Duodenal mucosa (tissue), 2 donors: ENCODE measurements around the gene HBQ1.
"Not testable (repeated sequence)": the region's sequence is repeated elsewhere in the genome, so short reads cannot be mapped to it uniquely, and the experiment has no call there.

Source experiments
- H3K27ac ChIP-seq: one replicate; pipeline ENCODE4 v1.7.0; 2013; ENCODE audit warnings: low read depth, low read length
- H3K27me3 ChIP-seq, 2 donors: one replicate each; pipeline ENCODE4 v1.7.0; 2013; ENCODE audit warnings: low read length in 2 of 2, control low read depth in 1 of 2; ENCODE audit not compliant: insufficient read depth in 2 of 2, control insufficient read depth in 1 of 2
- H3K36me3 ChIP-seq, 2 donors: one replicate each; pipeline ENCODE4 v1.7.0; 2013; ENCODE audit warnings: low read length in 2 of 2, control low read depth in 1 of 2; ENCODE audit not compliant: insufficient read depth in 2 of 2, control insufficient read depth in 1 of 2
- H3K4me1 ChIP-seq, 2 donors: one replicate each; pipeline ENCODE4 v1.7.0; 2013; ENCODE audit warnings: low read length in 2 of 2, control low read depth in 1 of 2; ENCODE audit not compliant: insufficient read depth in 2 of 2, control insufficient read depth in 1 of 2
- H3K4me3 ChIP-seq, 2 donors: one replicate each; pipeline ENCODE4 v1.7.0; 2013; ENCODE audit warnings: low read length in 2 of 2, low read depth in 1 of 2
- H3K9ac ChIP-seq, 2 donors: one replicate each; pipeline ENCODE4 v1.7.0; 2013; ENCODE audit warnings: low read length in 2 of 2, low read depth in 1 of 2
- H3K9me3 ChIP-seq, 2 donors: one replicate each; pipeline ENCODE4 v1.7.0; 2013; ENCODE audit warnings: low read length in 2 of 2, control low read depth in 1 of 2; ENCODE audit not compliant: control insufficient read depth in 1 of 2

The HBQ1 gene

DNA sequence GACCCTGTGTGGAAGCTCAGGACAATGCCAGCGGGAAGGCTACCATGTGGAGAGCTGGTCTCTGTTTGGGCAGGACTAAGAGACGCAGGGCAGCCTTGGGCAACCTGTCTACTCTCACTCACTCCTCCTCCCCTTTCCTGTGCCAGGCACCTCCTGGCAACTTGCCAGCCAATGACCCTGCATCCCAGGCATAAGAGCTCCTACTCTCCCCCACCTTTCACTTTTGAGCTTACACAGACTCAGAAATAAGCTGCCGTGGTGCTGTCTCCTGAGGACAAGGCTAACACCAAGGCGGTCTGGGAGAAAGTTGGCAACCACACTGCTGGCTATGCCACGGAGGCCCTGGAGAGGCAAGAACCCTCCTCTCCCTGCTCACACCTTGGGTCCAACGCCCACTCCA is 11.8 kb upstream of the HBQ1 start:
- H3K36me3 ChIP-seq = no peaks in the 10 kb centered on the region
- peaks cover 42 to 48% of the 10 kb centered on the region in 2 donors for H3K27me3 ChIP-seq

DNA sequence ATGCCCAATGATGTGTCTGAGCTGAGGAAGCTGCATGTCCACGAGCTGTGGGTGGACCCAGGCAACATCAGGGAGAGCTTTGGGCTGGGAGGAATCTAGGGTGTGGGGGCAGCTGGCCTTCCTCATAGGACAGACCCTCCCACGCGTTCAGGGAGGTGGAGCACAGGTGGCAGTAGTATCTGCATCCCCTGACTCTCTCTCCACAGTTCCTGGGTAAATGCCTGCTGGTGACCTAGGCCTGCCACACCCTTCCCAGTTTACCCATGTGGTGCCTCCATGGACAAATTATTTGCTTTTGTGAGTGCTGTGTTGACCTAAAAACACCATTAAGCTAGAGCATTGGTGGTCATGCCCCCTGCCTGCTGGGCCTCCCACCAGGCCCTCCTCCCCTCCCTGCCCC is 11.2 kb upstream of the HBQ1 start:
- Histone ChIP-seq H3K9me3 (no peaks in the 10 kb centered on the region), H3K27ac (no peak overlapping the region), H3K4me1 (peaks cover 5 to 13% of the 10 kb centered on the region in 2 donors), H3K36me3 (no peaks in the 10 kb centered on the region), H3K27me3 (peaks cover 45 to 48% of the 10 kb centered on the region in 2 donors), H3K9ac (no peak overlapping the region), H3K4me3 (no peak overlapping the region)

More for the DNA sequence above, 11.8 kb upstream of the HBQ1 start:
- Histone ChIP-seq H3K27ac (no peak overlapping the region), H3K9ac (no peak overlapping the region), H3K9me3 (no peaks in the 10 kb centered on the region), H3K4me3 (no peak overlapping the region), H3K4me1 (peaks cover 5 to 13% of the 10 kb centered on the region in 2 donors)

DNA sequence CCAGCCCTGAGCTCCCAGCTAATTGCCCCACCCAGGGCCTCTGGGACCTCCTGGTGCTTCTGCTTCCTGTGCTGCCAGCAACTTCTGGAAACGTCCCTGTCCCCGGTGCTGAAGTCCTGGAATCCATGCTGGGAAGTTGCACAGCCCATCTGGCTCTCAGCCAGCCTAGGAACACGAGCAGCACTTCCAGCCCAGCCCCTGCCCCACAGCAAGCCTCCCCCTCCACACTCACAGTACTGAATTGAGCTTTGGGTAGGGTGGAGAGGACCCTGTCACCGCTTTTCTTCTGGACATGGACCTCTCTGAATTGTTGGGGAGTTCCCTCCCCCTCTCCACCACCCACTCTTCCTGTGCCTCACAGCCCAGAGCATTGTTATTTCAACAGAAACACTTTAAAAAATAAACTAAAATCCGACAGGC is 10.2 kb upstream of the HBQ1 start:
- not testable (repeated sequence) for H3K36me3 ChIP-seq, H3K9me3 ChIP-seq, H3K9ac ChIP-seq, H3K4me3 ChIP-seq, H3K27ac ChIP-seq
- H3K27me3 ChIP-seq = peaks cover 46 to 50% of the 10 kb centered on the region in 2 donors
- H3K4me1 ChIP-seq = peaks cover 5 to 11% of the 10 kb centered on the region in 2 donors

DNA sequence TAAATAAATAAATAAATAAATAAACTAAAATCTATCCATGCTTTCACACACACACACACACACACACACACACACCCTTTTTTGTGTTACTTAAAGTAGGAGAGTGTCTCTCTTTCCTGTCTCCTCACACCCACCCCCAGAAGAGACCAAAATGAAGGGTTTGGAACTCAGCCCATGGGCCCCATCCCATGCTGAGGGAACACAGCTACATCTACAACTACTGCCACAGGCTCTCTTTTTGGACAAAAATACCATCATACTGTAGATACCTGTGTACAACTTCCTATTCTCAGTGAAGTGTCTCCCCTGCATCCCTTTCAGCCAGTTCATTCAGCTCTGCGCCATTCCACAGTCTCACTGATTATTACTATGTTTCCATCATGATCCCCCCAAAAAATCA is 9.5 kb upstream of the HBQ1 start:
- Histone ChIP-seq H3K4me1 (peaks cover 5% of the 10 kb centered on the region in 2 donors), H3K27me3 (peaks cover 46 to 49% of the 10 kb centered on the region in 2 donors), H3K9ac (no peak overlapping the region), H3K9me3 (no peaks in the 10 kb centered on the region), H3K4me3 (no peak overlapping the region), H3K36me3 (no peaks in the 10 kb centered on the region), H3K27ac (no peak overlapping the region)

DNA sequence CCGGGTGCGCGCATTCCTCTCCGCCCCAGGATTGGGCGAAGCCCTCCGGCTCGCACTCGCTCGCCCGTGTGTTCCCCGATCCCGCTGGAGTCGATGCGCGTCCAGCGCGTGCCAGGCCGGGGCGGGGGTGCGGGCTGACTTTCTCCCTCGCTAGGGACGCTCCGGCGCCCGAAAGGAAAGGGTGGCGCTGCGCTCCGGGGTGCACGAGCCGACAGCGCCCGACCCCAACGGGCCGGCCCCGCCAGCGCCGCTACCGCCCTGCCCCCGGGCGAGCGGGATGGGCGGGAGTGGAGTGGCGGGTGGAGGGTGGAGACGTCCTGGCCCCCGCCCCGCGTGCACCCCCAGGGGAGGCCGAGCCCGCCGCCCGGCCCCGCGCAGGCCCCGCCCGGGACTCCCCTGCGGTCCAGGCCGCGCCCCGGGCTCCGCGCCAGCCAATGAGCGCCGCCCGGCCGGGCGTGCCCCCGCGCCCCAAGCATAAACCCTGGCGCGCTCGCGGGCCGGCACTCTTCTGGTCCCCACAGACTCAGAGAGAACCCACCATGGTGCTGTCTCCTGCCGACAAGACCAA is 7.8 kb upstream of the HBQ1 start, which contains the start of gene HBA2:
Gene HBA2, plus strand, starts transcription at position 503 of the 568 bp plus-strand sequence. Its CDS starts 37 bp downstream, at position 540.
- not testable (repeated sequence) for H3K9ac ChIP-seq, H3K27ac ChIP-seq, H3K4me3 ChIP-seq, H3K9me3 ChIP-seq, H3K36me3 ChIP-seq, H3K4me1 ChIP-seq
- H3K27me3 ChIP-seq = peaks cover 32 to 38% of the 10 kb centered on the region in 2 donors

DNA sequence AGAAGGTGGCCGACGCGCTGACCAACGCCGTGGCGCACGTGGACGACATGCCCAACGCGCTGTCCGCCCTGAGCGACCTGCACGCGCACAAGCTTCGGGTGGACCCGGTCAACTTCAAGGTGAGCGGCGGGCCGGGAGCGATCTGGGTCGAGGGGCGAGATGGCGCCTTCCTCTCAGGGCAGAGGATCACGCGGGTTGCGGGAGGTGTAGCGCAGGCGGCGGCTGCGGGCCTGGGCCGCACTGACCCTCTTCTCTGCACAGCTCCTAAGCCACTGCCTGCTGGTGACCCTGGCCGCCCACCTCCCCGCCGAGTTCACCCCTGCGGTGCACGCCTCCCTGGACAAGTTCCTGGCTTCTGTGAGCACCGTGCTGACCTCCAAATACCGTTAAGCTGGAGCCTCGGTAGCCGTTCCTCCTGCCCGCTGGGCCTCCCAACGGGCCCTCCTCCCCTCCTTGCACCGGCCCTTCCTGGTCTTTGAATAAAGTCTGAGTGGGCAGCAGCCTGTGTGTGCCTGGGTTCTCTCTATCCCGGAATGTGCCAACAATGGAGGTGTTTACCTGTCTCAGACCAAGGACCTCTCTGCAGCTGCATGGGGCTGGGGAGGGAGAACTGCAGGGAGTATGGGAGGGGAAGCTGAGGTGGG is 6.9 kb upstream of the HBQ1 start:
- not testable (repeated sequence) for H3K36me3 ChIP-seq, H3K9ac ChIP-seq, H3K4me1 ChIP-seq, H3K9me3 ChIP-seq, H3K4me3 ChIP-seq, H3K27ac ChIP-seq
- H3K27me3 ChIP-seq = peaks cover 36 to 38% of the 10 kb centered on the region in 2 donors

DNA sequence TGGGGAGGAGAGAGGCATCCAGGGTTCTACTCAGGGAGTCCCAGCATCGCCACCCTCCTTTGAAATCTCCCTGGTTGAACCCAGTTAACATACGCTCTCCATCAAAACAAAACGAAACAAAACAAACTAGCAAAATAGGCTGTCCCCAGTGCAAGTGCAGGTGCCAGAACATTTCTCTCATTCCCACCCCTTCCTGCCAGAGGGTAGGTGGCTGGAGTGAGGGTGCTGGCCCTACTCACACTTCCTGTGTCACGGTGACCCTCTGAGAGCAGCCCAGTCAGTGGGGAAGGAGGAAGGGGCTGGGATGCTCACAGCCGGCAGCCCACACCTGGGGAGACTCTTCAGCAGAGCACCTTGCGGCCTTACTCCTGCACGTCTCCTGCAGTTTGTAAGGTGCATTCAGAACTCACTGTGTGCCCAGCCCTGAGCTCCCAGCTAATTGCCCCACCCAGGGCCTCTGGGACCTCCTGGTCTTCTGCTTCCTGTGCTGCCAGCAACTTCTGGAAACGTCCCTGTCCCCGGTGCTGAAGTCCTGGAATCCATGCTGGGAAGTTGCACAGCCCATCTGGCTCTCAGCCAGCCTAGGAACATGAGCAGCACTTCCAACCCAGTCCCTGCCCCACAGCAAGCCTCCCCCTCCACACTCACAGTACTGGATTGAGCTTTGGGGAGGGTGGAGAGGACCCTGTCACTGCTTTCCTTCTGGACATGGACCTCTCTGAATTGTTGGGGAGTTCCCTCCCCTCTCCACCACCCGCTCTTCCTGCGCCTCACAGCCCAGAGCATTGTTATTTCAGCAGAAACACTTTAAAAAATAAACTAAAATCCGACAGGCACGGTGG is 6.1 kb upstream of the HBQ1 start:
- H3K27ac ChIP-seq, H3K4me1 ChIP-seq, H3K9ac ChIP-seq, H3K9me3 ChIP-seq, H3K36me3 ChIP-seq, H3K4me3 ChIP-seq: not testable (repeated sequence)
- peaks cover 31 to 34% of the 10 kb centered on the region in 2 donors for H3K27me3 ChIP-seq

DNA sequence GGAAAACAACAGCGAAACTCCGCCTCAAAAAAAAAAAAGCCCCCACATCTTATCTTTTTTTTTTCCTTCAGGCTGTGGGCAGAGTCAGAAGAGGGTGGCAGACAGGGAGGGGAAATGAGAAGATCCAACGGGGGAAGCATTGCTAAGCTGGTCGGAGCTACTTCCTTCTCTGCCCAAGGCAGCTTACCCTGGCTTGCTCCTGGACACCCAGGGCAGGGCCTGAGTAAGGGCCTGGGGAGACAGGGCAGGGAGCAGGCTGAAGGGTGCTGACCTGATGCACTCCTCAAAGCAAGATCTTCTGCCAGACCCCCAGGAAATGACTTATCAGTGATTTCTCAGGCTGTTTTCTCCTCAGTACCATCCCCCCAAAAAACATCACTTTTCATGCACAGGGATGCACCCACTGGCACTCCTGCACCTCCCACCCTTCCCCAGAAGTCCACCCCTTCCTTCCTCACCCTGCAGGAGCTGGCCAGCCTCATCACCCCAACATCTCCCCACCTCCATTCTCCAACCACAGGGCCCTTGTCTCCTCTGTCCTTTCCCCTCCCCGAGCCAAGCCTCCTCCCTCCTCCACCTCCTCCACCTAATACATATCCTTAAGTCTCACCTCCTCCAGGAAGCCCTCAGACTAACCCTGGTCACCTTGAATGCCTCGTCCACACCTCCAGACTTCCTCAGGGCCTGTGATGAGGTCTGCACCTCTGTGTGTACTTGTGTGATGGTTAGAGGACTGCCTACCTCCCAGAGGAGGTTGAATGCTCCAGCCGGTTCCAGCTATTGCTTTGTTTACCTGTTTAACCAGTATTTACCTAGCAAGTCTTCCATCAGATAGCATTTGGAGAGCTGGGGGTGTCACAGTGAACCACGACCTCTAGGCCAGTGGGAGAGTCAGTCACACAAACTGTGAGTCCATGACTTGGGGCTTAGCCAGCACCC is 5.0 kb upstream of the HBQ1 start:
- Histone ChIP-seq H3K4me1 (no peaks in the 10 kb centered on the region), H3K9me3 (no peaks in the 10 kb centered on the region), H3K36me3 (no peaks in the 10 kb centered on the region), H3K4me3 (no peak overlapping the region), H3K9ac (no peak overlapping the region), H3K27me3 (peaks cover 36 to 41% of the 10 kb centered on the region in 2 donors), H3K27ac (no peak overlapping the region)

DNA sequence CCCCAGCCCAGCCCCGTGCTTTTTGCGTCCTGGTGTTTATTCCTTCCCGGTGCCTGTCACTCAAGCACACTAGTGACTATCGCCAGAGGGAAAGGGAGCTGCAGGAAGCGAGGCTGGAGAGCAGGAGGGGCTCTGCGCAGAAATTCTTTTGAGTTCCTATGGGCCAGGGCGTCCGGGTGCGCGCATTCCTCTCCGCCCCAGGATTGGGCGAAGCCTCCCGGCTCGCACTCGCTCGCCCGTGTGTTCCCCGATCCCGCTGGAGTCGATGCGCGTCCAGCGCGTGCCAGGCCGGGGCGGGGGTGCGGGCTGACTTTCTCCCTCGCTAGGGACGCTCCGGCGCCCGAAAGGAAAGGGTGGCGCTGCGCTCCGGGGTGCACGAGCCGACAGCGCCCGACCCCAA is 4.3 kb upstream of the HBQ1 start:
- H3K4me3 ChIP-seq, H3K36me3 ChIP-seq, H3K27ac ChIP-seq, H3K9me3 ChIP-seq, H3K9ac ChIP-seq, H3K4me1 ChIP-seq: not testable (repeated sequence)
- peaks cover 38 to 43% of the 10 kb centered on the region in 2 donors for H3K27me3 ChIP-seq
